ENCODE data around the gene CD46.

CD46 gene

DNA sequence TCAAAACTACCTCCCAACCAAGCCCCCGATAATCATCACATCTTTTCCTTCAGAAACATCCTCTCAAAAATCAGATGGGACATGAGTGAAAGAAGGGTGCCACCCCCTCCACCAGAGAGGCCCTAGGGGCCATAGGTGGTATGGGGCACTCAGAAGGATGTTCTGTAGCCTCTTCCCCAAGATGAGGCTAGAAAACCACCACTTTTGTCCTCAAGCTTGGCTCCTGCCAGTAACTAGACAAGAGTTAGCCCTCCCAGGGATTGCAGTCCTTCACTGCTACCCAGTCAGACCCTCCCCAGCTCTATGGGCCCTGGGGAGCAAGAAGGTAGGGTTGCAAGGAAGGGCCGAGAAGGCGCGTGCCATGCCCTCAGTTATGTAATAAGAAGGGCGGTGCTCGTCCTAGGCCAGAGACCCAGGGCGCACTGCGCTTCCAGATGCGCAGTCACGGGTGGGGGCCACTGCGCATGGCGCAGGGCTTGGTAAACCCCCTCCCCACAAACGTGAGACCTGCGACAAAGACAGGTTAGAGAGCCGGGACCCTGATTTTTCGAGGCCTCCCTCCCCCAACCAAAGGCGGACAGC lies 69.7 kb downstream of the CD46 start:
- in situ Hi-C loops (cut with MboI; ENCODE audit: low sequenced_read_pairs, unreplicated experiment): no loop called here
- DNase-seq (ENCODE audit: low spot score): no peak
- TF ChIP-seq, protein P1, sequence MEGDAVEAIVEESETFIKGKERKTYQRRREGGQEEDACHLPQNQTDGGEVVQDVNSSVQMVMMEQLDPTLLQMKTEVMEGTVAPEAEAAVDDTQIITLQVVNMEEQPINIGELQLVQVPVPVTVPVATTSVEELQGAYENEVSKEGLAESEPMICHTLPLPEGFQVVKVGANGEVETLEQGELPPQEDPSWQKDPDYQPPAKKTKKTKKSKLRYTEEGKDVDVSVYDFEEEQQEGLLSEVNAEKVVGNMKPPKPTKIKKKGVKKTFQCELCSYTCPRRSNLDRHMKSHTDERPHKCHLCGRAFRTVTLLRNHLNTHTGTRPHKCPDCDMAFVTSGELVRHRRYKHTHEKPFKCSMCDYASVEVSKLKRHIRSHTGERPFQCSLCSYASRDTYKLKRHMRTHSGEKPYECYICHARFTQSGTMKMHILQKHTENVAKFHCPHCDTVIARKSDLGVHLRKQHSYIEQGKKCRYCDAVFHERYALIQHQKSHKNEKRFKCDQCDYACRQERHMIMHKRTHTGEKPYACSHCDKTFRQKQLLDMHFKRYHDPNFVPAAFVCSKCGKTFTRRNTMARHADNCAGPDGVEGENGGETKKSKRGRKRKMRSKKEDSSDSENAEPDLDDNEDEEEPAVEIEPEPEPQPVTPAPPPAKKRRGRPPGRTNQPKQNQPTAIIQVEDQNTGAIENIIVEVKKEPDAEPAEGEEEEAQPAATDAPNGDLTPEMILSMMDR (IDR thresholded peaks at IDR 0.05; ENCODE audit: borderline replicate concordance, control extremely low read depth, extremely low read depth, insufficient read depth, missing control alignments): no peak

DNA sequence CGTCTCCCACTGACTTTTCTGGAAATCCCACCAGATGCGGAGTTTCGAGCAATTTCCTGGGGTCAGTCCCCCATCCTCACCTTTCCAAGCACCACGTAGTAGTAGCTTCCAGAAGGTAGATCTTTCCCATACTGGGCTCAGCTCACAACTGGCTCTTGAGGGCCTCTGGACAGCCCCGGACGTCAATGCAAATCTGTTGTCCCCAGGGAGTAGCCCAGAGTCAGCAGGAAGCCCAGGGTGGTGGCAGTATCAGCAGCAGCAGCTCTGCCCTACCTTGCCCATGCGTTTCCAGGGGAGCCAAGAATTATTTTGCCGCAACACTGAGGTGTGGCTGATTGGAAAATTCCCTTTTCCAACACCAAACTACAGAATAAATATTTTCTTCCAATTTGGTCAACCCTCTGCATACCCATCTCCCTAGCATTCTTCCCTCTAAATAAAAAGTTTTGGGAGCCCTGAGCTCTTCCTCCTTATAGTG lies 70.3 kb downstream of the CD46 start:
- TF ChIP-seq, protein P1 (IDR thresholded peaks at IDR 0.05; ENCODE audit: borderline replicate concordance, control extremely low read depth, extremely low read depth, insufficient read depth, missing control alignments): no peak
- peak; percentile 86 for DNase-seq (ENCODE audit: low spot score)
- in situ Hi-C loops (cut with MboI; ENCODE audit: low sequenced_read_pairs, unreplicated experiment): no loop called here

DNA sequence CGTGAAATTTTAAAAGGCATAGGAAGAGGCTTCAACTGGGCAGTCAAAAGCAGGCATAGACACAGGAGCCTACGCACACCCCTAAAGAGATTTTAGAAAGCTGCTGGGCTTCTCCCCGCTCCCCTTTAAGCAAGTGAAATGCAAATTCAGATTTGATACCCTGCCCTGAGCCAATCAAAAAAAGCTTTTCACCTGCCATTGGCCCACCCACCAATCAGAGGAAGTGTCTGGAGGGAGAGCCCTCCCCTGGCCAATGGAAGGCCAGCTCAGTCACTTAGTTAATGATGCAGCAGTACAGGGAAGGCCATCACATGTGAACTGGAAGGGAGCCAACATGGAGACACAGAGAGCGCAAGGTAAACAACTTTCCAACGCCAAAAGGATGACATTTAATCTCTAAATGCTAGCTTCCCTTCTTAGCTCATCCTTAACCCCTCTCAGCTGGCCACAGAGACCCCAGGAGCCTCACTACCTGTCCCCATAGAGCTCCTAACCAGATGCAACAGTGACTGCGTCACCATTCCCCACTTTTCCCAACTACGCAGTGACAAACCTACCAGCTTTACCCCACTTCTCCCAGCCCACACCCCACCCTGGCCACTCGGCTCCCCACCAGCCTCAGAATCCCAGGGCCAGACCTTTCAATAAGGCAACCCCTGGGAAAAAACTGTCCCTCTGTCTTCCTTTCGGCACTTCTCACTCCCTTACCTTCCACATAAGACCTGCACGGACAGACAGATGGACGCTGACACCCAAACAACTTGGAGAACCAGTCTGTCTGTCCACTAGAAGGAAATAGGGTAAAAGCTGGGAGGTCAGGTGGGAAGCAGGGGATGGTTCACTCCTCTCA lies 71.0 kb downstream of the CD46 start:
- peak; percentile 94 for DNase-seq (ENCODE audit: low spot score)
- in situ Hi-C loops (cut with MboI; ENCODE audit: low sequenced_read_pairs, unreplicated experiment): no loop called here
- TF ChIP-seq, protein P1 (IDR thresholded peaks at IDR 0.05; ENCODE audit: borderline replicate concordance, control extremely low read depth, extremely low read depth, insufficient read depth, missing control alignments): no peak

DNA sequence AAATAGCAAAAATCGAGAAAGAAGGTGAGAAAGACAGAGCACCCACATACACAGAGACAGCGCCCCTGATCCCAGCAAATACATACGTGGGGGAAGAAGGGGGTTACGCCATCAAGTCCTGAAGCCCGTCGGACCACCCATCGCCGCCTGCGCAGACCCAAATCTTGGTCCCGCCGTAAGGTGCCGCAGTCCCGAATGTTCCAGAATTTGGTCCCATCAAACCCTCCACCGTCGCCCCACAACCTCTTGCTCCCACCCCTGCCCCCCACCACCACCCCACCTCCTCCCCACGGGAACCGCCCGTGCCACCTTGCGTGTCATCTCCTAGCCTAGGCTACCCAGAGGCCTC lies 71.7 kb downstream of the CD46 start:
- TF ChIP-seq, protein P1 (IDR thresholded peaks at IDR 0.05; ENCODE audit: borderline replicate concordance, control extremely low read depth, extremely low read depth, insufficient read depth, missing control alignments): no peak
- in situ Hi-C loops (cut with MboI; ENCODE audit: low sequenced_read_pairs, unreplicated experiment): no loop called here
- no peak for DNase-seq (ENCODE audit: low spot score)

DNA sequence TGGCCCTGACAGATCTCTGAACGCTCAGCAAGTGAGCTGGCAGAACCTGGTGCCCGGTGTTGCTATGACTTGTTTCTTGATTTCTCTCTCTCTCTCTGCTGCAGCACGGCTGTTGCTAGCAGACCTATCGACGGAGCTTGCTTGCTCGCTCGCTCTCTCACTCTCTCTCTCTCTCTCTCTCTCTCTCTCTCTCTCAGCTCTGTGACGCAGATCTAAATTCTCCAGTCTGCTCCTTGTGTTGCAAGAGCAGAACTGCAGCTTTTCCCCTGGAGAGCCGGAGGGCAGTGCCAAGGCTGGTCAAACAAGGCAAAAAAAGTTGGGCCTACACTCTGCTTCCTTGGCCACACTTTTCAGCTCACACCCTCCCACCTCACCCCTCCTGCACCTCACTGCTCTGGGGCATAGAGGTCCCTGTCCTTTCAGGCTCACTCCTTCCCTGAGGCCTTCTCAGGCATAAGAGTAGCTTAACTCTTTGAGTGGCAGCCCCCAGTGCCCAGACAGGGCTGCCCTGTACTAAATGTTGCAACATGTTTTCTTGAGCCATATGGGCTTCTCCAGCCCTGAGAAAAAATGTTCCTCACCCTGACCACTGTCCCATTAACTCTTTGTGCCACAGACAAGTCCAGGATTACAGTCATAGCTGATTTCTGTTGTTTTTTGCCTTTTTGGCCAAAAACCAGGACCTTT lies 72.2 kb downstream of the CD46 start:
- in situ Hi-C loops (cut with MboI; ENCODE audit: low sequenced_read_pairs, unreplicated experiment): no loop called here
- DNase-seq (ENCODE audit: low spot score): peak; percentile 58
- TF ChIP-seq, protein P1 (IDR thresholded peaks at IDR 0.05; ENCODE audit: borderline replicate concordance, control extremely low read depth, extremely low read depth, insufficient read depth, missing control alignments): no peak

DNA sequence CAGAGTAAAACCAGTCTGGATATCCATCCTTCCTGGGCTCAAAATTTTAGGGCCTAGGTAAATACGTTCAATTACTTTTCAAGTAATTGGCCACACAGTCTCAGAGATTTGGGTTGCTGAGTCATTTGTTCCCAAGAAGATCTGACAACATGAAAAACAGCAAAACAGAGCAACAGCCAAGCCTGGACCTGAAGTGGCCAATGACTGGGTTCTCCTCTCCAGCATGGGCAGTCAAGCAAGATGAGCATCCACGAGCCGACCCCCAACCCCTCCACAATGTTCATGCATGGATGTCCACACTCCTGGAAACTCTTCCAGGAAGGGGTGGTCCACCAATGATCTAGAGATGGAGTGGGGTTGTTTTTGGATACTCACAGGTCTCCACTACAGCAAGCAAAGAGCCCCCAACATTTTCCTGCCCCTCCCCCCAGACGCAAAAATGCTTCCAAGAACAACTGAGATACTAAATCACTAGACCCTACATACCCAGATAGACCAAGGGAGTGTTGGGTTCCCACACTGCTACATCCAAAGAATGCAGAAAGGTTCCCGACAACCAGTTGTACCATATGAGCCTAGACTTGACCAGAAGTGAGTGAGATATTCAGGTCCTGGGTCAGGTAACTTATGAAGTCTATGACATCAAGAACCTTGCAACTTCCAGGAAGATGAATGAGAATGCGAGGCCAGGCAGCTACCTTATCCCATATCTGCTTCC lies 73.0 kb downstream of the CD46 start:
- no peak for DNase-seq (ENCODE audit: low spot score)
- TF ChIP-seq, protein P1 (IDR thresholded peaks at IDR 0.05; ENCODE audit: borderline replicate concordance, control extremely low read depth, extremely low read depth, insufficient read depth, missing control alignments): no peak
- in situ Hi-C loops (cut with MboI; ENCODE audit: low sequenced_read_pairs, unreplicated experiment): no loop called here
